GDM1 (cell line): ENCODE data around the gene HSD17B11.
"Not testable (repeated sequence)": the region's sequence is repeated elsewhere in the genome, so short reads cannot be mapped to it uniquely, and the experiment has no call there.

ENCODE experiments used
- DNase-seq: peaks from one replicate; lab custom pipeline; 2025; lab: John Stamatoyannopoulos, UW

HSD17B11 gene

DNA sequence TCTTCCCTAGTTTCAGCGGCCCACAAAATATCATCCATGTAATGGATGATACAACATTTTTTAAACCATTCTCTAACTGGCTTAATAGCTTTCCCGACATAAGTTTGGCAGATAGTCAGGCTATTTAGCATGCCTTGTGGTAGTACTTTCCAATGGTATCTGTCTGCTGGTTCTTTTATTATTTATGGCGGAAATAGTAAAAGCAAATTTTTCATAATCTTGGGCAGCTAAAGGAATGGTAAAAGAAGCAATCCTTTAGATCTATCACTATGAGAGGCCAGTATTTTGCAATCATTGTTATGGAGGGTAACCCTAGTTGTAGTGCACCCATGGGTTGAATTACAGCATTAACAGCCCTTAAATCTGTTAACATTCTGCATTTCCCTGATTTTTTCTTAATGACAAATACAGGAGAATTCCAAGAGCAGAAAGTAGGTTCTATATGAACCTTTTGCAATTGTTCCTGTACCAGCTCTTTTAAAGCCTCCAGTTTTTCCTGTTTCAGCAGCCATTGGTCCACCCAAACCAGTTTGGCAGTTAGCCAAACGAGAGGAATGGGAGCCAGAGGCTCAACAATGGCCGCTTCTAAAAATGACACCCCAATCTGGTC is 14.3 kb upstream of the HSD17B11 start:
- DNase-seq = no peak

DNA sequence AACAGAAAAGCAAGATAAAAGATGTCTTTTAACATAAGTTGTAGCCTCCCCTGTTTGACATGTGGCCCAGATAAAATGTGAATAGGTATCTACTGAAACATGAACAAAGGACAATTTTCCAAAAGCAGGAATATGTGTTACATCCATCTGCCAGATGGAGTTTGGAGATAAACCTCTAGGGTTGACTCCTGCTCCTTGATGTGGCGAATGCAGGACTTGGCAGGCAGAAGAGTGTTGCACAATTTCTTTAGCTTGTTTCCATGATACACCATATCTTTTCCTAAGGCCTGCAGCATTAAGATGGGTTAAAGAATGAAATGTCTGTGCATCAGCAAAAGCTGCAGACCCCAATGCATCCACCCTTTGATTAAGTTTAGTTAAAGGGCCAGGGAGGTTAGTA is 12.7 kb upstream of the HSD17B11 start:
- not testable (repeated sequence) for DNase-seq

DNA sequence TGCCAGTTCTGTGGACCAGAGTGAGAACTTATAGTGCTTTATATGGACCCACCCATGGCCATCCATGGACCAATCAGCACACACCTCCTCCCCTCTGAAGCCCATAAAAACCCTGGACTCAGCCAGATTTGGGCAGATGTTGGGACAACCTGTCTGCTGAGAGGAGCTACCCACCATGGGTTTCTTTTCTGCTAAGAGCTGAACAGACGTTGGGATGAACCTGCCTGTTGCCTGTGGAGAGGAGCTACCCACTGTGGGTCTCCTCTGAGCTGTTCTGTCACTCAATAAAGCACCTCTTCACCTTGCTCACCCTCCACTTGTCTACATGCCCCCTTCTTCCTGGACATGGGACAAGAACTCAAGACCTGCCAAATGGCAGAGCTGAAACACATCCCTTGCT is 9.0 kb upstream of the HSD17B11 start:
- DNase-seq = no peak

DNA sequence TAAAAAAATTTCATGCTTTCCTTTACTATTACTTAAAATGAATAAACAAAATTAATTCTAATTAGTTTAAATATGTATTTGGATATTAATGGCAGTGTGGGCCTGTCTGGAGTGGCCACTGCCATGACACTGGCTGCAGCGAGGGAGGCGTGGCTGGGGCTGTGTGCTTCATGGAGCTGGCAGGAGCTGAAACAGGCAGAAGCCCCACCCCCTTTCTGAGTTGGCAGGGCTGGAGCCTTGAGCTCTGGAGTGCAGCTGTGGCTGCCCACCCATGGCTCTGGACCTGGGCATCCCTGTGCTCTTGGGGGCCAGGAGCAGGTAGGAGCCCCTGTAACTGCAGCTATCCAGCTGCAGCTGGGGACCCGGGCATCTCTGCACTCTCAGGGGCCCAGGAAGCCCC is 8.2 kb upstream of the HSD17B11 start:
- DNase-seq = no peak

DNA sequence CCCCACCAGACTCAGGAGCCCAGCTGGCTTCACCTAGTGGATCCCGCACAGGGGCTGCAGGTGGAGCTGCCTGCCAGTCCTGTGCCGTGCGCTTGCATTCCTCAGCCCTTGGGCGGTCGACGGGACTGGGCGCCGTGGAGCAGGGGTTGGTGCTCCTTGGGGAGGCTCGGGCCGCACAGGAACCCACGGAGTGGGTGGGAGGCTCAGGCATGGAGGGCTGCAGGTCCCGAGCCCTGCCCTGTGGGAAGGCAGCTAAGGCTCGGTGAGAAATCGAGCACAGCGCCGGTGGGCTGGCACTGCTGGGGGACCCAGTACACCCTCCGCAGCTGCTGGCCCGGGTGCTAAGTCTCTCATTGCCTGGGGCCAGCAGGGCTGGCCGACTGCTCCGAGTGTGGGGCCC is 4.9 kb upstream of the HSD17B11 start:
- DNase-seq = not testable (repeated sequence)

DNA sequence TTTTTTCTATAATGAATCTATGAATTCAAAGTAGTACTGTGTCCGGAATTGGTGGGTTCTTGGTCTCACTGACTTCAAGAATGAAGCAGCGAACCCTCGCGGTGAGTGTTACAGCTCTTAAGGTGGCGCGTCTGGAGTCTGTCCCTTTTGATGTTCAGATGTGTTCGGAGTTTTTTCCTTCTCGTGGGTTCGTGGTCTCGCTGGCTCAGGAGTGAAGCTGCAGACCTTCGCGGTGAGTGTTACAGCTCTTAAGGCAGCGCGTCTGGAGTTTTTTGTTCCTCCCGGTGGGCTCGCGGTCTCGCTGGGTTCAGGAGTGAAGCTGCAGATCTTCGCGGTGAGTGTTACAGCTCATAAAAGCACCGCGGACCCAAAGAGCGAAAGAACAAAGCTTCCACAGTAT is 4.1 kb upstream of the HSD17B11 start:
- not testable (repeated sequence) for DNase-seq

DNA sequence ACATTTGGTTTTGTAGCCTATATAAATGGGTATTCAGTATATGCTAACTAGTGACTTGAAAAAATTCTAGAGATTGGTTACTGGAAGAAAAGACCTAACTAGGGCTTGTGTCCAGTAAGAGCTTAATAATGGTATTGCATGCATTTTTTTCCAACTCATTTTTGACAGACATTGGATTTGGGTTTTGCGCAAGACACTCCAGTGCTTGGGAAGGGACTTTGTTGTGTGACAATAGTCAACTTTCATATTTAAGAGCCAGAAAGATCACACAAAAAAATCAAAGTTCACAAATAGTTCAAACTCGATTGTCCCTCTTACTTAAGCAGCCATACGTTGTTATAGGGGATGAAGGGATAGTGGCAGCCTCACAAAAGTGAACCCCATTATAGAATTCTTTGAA is 1.2 kb upstream of the HSD17B11 start:
- no peak for DNase-seq

DNA sequence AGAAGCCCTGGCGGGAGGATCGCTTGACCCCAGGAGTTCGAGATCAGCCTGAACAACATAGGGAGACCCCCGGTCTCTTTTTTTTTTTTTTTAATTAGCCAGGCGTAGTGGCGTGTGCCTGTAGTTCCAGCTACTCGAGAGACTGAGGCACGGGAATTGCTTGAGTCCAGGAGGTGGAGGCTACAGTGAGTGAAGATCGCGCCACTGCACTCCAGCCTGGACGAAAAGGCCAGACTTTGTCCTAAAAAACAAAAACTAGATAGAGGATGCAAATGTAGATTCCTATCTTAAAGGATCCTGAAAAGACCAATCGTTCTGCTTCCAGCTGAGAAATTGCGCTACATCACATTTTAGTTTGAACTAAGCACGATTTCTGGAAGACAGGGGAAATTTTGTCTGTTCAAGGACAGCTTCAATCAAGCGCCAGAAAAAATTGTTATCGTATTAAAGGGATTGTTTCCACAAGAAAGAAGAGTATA is 627 bp upstream of the HSD17B11 start:
- no peak for DNase-seq

DNA sequence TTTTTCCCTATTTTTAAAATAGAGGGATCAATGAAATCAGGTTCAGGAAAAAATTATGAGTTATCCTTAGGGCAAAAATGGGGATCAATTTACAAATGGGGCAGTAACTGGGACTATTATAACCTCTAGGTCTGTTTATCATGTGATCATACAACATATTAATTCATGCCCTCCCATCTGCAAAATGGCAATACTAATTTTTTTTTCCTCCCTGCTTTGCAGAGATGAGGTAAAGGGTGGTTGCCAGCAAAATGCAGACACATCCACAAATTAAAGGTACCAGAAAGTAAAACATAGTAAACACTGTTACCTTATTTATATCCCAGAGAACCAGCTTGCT is 467 bp downstream of the HSD17B11 start:
- DNase-seq = no peak

DNA sequence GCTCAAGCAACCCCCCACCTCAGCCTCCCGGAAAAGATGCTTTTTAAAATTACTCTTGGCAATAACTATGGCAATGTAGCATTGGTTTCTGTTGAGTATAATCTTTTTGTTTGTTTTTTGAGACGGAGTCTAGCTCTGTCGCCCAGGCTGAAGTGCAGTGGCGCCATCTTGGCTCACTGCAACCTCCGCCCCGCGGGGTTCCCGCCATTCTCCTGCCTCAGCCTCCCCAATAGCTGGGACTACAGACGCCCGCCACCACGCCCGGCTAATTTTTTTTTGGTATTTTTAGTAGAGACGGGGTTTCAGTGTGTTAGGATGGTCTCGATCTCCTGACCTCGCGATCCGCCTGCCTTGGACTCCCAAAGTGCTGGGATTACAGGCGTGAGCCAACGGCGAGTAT is 933 bp downstream of the HSD17B11 start:
- not testable (repeated sequence) for DNase-seq

DNA sequence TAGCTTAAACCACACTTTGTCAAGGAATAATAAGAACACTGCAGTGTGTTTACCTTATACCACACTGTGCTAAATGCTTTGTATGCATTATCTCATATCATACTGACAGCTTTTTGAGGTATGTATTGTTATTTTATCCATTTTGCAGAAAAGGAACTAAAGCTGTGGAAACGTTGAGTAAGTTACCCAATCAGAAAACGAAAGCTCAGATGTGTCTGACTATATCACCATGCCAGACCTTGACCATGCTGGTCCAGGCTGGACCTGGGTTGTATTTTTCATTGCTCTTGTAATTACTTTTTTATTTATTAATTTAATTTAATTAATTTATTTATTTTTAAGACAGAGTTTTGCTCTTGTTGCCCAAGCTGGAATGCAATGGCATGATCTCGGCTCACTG is 2.1 kb downstream of the HSD17B11 start:
- no peak for DNase-seq

DNA sequence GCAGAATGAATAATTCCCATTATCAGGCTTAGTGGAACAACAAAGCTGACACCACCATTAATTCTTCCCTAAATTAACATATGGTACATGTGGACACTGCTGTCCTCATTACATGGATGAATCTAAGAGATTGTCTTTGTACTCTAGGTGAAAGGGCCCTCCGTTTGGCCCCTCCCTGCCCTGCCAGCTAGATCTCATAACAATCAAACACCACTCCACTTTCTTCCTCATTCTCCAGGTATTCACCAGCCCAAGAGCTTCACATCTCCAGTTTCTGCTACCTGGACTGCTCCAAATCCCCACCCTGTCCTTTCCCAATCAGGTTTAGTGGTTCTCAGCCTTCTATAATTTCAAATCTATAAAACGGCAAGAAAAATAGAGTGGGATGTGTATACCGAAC is 3.8 kb downstream of the HSD17B11 start:
- no peak for DNase-seq

DNA sequence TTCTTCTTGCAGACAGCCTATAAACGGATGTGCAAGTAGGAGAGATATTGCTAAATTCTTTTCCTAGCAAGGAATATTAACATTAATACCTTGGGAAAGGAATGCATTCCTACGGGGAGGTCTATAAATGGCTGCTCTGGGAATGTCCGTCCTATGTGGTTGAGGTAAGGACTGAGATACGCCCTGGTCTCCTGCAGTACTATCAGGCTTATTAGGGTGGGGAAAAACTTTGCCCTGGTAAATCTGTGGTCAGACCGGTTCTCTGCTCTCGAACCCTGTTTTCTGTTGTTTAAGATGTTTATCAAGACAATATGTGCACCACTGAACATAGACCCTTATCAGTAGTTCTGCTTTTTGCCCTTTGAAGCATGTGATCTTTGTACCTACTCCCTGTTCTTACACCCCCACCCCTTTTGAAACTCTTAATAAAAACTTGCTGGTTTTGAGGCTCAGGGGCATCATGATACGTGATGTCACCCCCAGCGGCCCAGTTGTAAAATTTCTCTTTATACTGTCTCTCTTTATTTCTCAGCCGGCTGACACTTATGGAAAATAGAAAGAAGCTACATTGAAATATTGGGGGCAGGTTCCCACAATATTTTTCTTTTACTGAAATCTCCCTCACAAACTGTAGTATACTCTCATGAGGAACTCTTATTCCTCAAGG is 6.4 kb downstream of the HSD17B11 start:
- DNase-seq = not testable (repeated sequence)

DNA sequence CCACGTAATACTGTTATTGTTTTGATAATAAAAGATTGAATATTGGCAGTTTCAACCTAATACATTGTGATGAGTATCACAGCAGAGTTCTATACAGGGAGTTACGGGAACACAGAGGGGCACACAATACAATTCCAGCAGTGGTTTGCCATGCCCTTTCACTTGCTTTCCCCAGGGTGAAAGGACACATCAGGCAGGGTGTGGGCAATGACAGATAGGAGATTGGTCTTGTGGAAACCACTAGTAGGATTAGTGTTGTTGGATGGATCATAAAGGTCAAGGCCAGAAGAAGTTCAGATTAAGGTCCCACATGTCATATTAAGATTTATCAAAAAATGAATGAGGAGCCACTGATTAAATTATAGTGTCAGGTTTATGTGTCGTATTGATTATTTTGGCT is 8.1 kb downstream of the HSD17B11 start:
- no peak for DNase-seq

DNA sequence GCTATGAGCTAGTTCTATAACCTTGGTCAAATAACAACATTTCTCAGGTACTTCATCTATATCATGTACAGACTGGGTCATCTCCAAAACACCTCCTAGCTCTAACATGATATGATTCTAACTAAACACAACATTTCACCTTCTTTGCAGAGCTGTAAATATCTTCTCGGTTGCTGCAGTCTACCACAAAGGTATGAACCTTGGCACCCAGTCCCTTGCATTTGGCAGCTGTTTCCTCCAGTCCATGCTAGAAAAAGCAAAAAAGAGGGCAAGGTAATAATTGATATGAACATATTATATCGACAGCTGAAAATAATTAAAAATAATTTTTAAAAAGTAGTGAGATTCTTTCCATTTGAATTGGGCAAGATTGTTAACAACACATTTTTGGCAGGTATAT is 8.9 kb downstream of the HSD17B11 start:
- no peak for DNase-seq

DNA sequence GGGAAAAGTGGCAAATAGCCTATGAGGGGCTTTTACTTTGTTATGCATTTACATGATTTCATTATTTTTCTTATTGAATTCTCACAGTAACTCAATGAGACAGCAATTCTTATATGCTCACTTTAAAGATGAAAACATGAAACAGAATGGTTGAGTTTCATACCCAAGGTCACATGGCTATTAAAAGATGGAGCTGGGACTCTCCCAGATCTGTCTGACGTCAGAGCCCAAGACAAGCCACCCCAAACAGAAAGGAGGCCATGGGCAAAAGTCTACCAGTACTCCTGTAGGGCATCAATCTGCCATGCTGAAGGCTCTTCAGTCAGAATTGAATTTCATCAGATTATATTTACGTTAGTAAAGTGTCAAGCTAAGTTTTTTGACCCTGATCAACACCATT is 13.2 kb downstream of the HSD17B11 start:
- DNase-seq = no peak

DNA sequence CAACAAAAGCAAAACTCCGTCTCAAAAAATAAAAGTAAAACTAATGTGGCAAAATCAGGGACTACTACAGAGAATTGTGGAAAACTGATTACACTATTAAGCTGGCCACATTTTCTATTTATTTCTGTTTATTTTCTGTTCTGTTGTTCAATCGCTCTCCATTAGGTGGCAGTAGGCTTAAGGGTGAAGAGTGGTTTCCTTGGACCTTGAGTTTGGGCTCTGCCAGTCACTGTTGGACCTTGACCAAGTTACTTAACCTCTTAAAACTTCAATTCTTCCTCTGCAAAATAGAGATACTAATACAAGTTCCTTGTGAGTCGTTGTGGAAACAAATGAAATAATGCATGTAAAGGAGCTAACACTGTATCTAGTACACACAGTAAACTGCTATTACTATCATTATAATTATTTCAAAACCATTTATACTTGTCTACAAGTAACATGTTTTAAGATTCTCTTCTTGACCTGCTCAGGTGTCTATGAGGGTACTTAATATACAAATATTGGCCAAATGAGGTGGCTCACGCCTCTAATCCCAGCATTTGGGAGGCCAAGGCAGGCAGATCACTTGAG is 15.2 kb downstream of the HSD17B11 start:
- DNase-seq = no peak

DNA sequence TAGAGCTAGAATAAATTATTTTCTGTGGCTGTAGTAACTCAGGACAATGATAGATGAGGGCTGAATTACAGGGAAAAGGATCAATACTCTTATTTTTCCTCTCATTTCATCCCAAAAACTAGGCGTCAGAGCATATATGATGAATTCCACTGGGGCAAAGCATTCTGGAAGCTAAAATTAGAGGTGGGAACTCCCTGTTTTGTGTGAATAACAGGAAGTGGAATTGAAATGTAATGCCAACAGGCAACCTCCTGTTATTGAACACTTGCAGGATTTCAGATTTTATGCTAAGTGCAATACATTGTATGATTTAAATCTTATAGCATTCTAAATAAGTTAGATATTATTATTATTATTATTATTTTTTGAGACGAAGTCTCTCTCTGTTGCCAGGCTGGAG is 20.9 kb downstream of the HSD17B11 start:
- DNase-seq = no peak

DNA sequence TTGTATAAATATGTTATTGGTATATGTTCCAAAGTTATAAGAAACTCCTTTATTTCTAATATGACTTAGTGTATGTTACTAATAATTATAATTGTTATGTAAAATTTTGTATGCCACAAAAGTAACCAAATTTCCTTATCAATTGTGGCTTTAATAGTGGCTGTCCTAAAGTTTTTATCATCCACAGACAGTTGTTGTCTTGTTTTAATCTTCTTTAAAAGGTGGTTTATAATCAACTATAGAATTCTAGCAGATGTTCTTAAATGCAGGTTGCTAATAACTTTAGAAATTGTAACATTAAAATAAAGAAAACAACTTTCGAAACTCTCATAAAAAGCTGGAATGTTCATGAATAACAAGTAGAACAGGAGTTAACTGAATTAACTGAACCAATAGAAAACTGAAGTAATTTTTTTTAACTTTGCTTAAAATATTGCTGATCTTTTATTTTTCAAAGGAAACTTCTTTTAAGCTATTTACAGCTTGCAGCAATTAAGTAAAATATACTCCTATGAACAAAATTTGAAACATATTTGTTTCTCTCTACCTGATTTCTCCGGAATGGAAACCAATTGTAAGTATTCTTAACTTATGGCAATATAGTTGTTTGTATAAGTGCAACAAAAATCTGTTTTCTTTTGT is 24.3 kb downstream of the HSD17B11 start:
- DNase-seq = no peak

DNA sequence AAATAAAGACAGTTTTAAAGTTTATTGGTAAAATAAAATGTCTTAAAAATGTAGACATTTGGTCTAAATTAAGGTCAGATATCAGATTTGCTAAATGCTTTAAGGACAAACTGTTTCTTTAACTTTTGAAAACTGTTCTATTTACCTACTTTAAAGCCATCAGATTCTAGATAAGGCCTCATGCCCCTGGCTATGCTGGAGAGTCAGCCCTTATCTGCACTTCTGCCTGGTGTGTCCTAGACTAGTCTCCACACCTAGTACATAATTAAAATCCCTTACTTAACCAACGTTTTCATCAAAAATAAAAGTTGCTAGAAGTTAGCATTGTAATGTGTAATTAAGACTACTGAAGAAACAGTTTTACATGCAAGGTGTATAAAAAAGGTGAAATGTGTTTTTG is 25.6 kb downstream of the HSD17B11 start:
- DNase-seq = no peak

DNA sequence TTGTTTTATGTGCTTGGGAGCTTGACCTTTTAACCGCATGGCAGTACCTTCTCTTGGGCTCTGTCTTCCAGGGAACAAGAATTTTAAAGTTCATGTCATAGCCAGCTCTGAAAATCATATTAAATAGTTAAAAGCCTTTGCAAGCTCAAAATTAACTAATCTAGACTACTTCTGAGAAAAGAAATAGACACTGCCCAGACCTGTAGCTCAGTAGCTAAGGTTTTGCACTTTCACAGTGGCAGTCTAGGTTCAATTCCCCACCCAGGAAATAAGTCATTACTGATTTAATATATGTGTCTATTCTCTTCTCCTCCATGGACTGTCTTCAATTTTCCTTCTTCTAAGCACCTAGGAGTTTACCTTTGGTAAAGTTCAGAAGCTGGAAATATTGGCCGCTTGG is 27.4 kb downstream of the HSD17B11 start:
- no peak for DNase-seq

DNA sequence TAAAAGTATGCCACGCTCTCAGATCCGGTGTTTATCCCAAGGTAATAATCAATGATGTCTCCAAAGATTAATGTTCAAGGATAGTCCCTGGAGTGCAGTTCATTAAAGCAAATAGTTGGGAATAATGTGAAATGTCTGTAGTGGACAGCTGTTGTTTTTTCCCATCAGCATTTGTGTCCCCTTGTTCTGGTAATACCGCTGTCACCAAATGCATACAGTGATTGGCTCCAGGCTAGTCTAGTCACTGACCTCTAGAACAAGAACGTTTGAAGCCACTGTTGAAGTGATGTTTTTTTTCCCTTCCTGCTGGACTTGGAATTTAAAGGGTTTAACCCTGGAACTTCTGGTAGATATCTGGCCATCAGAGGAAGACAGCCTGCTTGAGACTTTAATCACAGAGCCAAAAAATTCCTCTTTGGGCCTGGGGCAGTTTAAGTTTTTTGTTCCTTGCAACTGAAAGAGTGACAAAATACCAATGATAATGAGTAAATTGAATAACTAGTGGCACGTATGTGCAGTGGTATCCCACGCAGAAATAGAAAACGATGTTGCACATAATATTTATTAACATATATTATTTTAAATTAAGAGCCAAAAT is 30.6 kb downstream of the HSD17B11 start:
- no peak for DNase-seq

DNA sequence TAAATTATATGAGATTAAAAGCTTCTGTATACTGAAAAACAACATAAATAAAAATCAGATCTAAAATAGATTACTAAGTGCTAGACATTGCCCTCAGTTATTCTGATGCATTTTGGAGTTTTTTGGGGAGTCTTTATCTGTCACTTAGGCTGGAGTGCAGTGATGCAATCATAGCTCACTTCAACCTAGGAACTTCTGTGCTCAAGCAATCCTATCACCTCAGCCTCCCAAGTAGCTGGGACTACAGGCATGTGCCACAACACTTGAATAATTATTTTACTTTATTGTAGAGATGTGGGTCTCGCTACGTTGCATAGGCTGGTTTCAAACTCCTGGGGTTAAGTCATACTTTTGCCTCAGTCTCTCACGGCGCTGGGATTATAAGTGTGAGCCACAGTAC is 31.7 kb downstream of the HSD17B11 start:
- no peak for DNase-seq
